ENCODE measurements around the gene DOK5.

DOK5 gene

GRCh38 chr20:54648421-54649142, 173.2 kb downstream of the DOK5 start:
- DNase-seq (ENCODE audit: low read depth): no peak

GRCh38 chr20:54649511-54649962, 174.1 kb downstream of the DOK5 start:
- no peak for DNase-seq (ENCODE audit: low read depth)

- DNase-seq (ENCODE audit: low read depth): no peak
Observed at GRCh38 chr20:54650052-54650719, 174.8 kb downstream of the DOK5 start.

GRCh38 chr20:54651252-54651651, 175.9 kb downstream of the DOK5 start:
- no peak for DNase-seq (ENCODE audit: low read depth)

GRCh38 chr20:54654450-54654849, 179.1 kb downstream of the DOK5 start:
- no peak for DNase-seq (ENCODE audit: low read depth)

- DNase-seq (ENCODE audit: low read depth): no peak
Observed at GRCh38 chr20:54657268-54657826, 182.0 kb downstream of the DOK5 start.

GRCh38 chr20:54658525-54658924, 183.1 kb downstream of the DOK5 start:
- no peak for DNase-seq (ENCODE audit: low read depth)

GRCh38 chr20:54661265-54661664, 185.9 kb downstream of the DOK5 start:
- no peak for DNase-seq (ENCODE audit: low read depth)

- DNase-seq (ENCODE audit: low read depth): no peak
Observed at GRCh38 chr20:54661880-54662465, 186.6 kb downstream of the DOK5 start.

- DNase-seq (ENCODE audit: low read depth): no peak
Observed at GRCh38 chr20:54665812-54666211, 190.4 kb downstream of the DOK5 start.

GRCh38 chr20:54668271-54669039, 193.1 kb downstream of the DOK5 start:
- DNase-seq (ENCODE audit: low read depth): no peak

- no peak for DNase-seq (ENCODE audit: low read depth)
Observed at GRCh38 chr20:54669040-54669363, 193.6 kb downstream of the DOK5 start.

GRCh38 chr20:54678253-54678652, 202.9 kb downstream of the DOK5 start:
- DNase-seq (ENCODE audit: low read depth): no peak

- no peak for DNase-seq (ENCODE audit: low read depth)
Observed at GRCh38 chr20:54680439-54680838, 205.0 kb downstream of the DOK5 start.

GRCh38 chr20:54680872-54681619, 205.7 kb downstream of the DOK5 start:
- DNase-seq (ENCODE audit: low read depth): no peak

- no peak for DNase-seq (ENCODE audit: low read depth)
Observed at GRCh38 chr20:54681869-54682268, 206.5 kb downstream of the DOK5 start.

GRCh38 chr20:54688476-54688875, 213.1 kb downstream of the DOK5 start:
- no peak for DNase-seq (ENCODE audit: low read depth)

GRCh38 chr20:54690323-54690722, 214.9 kb downstream of the DOK5 start:
- DNase-seq (ENCODE audit: low read depth): no peak

- no peak for DNase-seq (ENCODE audit: low read depth)
Observed at GRCh38 chr20:54691327-54691726, 215.9 kb downstream of the DOK5 start.

GRCh38 chr20:54692168-54692887, 216.9 kb downstream of the DOK5 start:
- DNase-seq (ENCODE audit: low read depth): no peak

GRCh38 chr20:54694516-54694915, 219.1 kb downstream of the DOK5 start:
- no peak for DNase-seq (ENCODE audit: low read depth)
